ENCODE data around the gene PTPRG. TPM values are rescaled to one million over a fixed set of nuclear protein-coding genes. Genes with fewer than 3 reads are reported as not detected.
"Not testable (repeated sequence)": the region's sequence is repeated elsewhere in the genome, so short reads cannot be mapped to it uniquely, and the experiment has no call there.

Gene PTPRG
- total RNA-seq, 1 donor from 2014 or later, result 119 TPM

GRCh38 chr3:61796088-61796680 lies 234.8 kb downstream of the PTPRG start:
- no peak for DNase-seq (ENCODE audit: low read depth)

DNA sequence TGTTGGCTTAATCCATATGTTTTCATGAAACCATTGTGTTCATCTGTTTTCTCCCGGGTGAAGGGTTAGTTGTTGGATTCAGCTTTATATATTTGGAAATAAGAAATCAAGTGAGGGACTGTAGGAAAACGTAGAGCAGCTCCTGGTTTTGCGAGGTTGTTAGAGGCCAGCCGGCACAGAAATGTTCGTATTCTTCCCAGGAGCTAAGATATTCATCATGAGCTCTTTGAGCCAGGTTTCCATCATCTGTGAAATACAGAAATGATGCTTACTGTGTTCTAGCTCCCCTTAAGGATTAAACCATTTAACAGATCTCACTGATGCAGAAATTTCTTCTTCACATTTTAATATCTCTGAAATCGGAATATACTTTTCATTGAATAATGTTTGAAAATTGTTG lies 235.5 kb downstream of the PTPRG start:
- DNase-seq (ENCODE audit: low read depth), result no peak

DNA sequence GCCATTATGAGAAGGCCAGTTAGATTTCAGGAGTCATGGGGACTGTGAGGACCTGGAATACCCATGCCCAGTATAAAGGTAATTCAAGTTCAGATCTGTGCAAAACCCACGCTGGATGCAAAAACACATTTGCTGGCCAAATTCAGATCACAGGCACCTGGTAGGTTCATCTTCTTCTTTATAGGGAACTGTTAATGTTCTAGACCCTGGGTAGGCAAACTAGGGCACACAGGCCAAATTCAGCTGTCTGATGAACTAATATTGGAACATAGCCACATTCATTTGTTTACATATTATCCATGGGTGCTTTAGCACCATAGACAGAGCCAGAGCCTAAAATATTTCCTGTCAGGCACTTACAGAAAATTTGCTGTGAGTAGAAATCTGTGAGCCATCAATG lies 241.4 kb downstream of the PTPRG start:
- no peak for DNase-seq (ENCODE audit: low read depth)

- peak; percentile 19 for DNase-seq (ENCODE audit: low read depth)
These were observed 242.6 kb downstream of the PTPRG start for GRCh38 chr3:61803983-61804382.

- DNase-seq (ENCODE audit: low read depth), result no peak
These were observed 243.4 kb downstream of the PTPRG start for GRCh38 chr3:61804782-61805181.

DNA sequence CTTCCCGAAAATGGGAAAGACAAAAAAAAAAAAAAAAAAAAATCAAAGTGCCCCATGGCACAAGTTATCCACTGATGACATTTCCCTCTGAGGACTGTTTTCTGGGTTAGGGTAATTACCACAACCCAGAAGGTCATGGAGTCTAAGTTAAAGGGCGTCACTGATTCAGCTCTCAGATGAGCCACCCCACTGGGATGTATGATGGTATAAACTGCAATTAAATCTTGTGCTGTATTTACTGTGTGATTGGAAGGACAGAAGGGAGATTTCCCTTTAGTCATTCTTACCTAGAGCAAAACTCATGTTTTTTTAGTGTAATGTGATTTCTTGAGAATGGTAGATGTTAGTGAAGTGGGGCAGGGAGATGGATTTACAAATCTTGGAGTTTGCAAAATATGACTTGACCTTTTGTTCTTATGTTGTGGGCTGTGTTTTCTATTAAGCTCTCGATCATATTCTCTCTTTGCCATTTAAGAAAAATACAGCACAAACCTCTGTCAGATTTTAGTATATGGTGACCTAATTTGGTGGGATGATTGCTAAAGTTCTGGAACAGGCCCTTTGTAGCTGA lies 244.2 kb downstream of the PTPRG start:
- peak; percentile 27 for DNase-seq (ENCODE audit: low read depth)

DNA sequence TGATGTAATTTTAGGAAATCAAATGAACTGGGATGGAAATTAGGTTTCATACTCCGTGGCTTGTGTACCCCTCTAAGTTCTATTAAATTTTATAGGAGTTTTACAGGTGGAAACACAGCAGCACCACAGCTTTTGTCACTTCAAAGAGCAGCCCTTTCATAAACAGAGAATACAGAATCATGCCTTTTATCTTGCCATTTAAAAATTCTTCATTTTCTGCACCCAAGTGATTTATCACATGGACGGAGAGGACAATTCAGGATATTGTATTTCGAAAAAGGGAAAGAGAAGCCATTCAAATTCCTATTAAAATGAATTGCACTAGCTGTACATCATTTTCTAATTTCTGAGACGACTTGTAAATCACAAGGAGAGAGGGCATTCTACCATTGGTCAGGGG lies 245.4 kb downstream of the PTPRG start:
- DNase-seq (ENCODE audit: low read depth), result no peak

DNA sequence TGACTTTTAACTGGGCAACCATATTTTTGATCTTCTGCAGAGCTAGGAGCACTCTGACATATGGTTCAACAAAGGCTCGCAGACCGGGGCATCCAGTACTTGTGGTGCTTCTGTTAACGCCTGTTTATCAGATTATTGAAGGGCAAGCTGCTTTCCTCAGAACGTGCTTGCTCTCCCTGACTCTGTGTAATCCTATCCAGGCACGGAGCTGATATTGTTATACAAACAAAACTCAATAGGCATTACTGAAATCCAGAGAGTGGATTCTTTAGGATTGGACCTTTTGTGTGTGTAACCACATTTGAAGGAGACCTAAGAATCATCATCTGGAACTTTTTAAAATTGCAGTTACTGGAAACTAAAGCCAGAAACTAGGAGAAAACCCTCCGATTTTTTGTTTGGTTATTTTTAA lies 246.5 kb downstream of the PTPRG start:
- no peak for DNase-seq (ENCODE audit: low read depth)

- DNase-seq (ENCODE audit: low read depth), result no peak
These were observed 247.2 kb downstream of the PTPRG start for GRCh38 chr3:61808526-61808925.

DNA sequence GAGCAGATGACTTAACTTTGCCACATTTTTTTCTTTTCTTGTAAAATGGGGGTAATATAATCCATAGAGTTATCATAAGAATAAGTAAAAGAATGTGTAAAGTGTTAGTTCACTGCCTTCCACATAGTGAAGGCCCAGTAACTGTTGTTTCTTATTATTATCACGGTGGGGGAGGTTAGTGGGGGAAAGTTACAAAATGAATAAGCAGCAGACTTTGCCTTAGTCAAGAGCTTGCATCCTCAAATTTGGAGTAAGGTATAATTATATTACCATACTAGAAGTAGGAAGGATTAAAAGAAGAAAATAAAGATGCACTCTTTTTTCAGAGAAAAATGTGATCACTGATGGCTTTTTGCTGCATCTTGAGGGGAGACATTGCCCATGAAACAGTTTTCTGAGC lies 247.6 kb downstream of the PTPRG start:
- no peak for DNase-seq (ENCODE audit: low read depth)

GRCh38 chr3:61809879-61810278 lies 248.5 kb downstream of the PTPRG start:
- peak; percentile 41 for DNase-seq (ENCODE audit: low read depth)

DNA sequence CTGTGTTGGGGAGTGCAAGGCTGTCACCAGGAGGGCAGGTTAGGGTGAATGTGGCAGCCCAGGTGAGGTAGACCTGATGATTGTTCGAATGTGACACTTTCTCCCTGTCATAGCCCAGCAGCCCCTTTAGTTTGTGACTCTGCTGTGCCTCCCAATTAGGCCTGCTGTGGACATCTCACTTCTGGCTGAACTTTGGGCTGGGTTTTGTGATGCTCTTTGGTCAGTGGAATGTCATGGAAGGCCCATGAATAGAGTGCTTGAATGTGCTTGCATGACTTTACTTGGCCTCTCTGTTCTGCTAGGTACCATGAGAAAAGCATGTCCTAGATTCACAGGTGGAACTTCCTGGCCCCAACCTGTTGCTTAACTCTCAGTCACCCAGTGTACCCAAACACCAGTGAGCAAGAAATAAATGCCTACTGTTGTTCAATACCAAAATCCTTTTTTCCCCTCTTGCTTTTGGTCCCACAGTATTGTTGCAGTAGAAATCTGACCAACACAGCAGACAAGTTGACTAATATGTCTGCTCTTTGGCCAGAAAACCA lies 249.7 kb downstream of the PTPRG start:
- DNase-seq (ENCODE audit: low read depth), result no peak

- no peak for DNase-seq (ENCODE audit: low read depth)
These were observed 250.3 kb downstream of the PTPRG start for GRCh38 chr3:61811652-61812051.

DNA sequence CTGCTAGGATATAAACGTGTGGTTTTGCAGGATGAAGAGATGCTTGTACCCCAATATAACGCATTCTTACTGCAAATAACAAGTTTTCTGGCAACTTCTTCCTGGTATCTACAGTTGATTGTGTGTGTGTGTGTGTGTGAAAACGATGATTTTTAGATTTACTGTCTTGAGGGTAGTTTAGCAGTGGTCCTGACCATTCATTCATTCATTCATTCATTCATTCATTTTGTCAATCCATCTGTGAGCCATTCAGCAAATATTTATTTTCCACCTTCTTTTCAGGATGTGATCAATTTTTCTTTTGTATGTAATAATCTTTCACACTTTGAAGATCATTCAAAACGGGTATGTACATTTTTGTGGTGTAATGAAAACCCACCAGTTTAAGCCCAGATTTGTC lies 250.7 kb downstream of the PTPRG start:
- no peak for DNase-seq (ENCODE audit: low read depth)

DNA sequence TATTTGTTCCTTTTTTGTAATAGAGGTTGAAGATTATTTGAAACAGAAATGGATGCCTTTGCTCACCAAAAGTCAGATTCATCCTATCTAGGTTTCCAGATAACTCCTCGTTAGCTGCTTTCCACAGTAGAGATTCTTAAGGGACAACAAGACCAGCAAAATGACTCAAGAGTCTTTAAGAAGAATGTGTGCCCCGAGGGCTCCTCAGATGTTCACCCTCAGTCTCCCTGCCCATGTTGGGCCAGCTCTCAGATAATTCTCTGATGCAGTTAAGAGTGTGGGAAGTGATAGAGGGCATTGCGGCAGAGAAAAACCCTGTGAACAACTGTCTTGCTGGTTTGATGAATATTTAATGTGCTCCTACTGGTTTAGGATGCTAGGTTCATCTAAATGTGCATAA lies 251.1 kb downstream of the PTPRG start:
- DNase-seq (ENCODE audit: low read depth), result no peak

- no peak for DNase-seq (ENCODE audit: low read depth)
These were observed 252.3 kb downstream of the PTPRG start for GRCh38 chr3:61813636-61814035.

GRCh38 chr3:61814674-61815073 lies 253.3 kb downstream of the PTPRG start:
- no peak for DNase-seq (ENCODE audit: low read depth)

DNA sequence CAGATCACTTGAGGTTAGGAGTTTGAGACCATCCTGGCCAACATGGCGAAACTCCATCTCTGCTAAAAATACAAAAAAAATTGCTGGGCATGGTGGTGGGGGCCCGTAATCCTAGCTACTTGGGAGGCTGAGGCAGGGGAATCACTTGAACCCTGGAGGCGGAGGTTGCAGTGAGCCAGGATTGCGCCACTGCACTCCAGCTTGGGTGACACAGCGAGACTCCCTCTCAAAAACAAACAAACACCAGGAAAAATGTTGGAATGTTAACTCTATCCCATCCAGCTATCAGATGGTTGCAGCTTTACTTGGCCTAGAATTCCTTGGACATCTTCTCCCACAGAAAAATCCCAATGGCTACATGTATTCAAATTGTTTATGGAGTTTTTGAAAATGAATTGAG lies 254.9 kb downstream of the PTPRG start:
- not testable (repeated sequence) for DNase-seq (ENCODE audit: low read depth)

DNA sequence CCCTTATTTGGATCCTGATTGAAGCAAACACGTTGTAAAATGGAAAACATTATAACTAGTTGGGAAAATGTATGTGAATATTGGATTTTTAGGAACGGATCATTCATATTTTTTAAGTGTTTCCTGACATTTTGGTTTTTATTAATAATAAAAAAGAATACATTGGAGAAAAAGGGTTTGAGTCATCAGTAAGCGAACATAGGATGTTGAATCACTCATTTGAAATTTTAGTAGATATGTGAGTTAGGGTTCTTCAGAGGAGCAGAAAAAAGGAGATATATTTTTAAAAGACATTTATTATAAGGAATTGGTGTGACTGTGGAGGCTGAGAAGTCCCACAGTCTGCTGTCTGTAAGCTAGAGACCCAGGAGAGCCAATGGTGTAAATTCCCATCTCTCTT lies 258.5 kb downstream of the PTPRG start:
- DNase-seq (ENCODE audit: low read depth), result no peak

GRCh38 chr3:61820306-61820992 lies 259.1 kb downstream of the PTPRG start:
- DNase-seq (ENCODE audit: low read depth), result no peak

- DNase-seq (ENCODE audit: low read depth), result peak; percentile 82
These were observed 260.5 kb downstream of the PTPRG start for GRCh38 chr3:61821823-61822251.

- DNase-seq (ENCODE audit: low read depth), result no peak
These were observed 261.2 kb downstream of the PTPRG start for GRCh38 chr3:61822588-61822987.

DNA sequence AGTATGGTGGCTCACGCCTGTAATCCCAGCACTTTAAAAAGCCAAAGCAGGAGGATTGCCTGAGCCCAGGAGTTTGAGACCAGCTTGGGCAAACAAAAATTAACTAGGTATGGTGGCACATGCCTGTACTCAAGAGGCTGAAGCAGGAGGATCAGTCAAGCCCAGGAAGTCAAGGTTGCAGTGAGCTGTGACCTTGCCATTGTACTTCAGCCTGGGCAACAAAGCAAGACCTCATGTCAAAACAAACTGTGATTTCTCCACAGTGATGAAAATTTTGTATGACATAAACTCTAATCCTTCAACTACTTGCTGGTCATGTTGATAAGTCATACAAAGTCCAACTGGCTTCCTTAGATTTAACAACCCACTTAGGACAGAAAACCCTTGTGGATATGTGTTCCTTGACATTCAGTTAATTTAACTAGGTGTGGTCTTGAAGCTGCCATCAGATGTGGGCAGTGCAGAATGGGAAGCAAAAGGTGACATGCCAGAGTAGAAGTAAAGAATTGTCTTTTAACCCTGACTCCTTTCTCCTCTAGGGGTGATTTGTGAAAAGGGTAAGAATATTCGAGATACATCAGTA lies 263.3 kb downstream of the PTPRG start:
- DNase-seq (ENCODE audit: low read depth), result peak; percentile 76
